WERI-Rb-1 (cell line): ENCODE results near the gene CDKN2B-AS1.

Experiments used
- DNase-seq: peaks from one replicate; pipeline ENCODE4 v3.0.0-alpha.2; 2020
- H3K27ac ChIP-seq: fragments of 250-450 bp; sonication (Bioruptor Pico); 2 replicates; pipeline ENCODE4 v1.5.1; 2020; ENCODE audit warnings: mild to moderate bottlenecking, moderate library complexity
- H3K27me3 ChIP-seq: fragments of 250-450 bp; sonication (Bioruptor Pico); 2 replicates; pipeline ENCODE4 v1.5.1; 2021; ENCODE audit warnings: mild to moderate bottlenecking, low read depth, moderate library complexity; ENCODE audit not compliant: insufficient read depth, severe bottlenecking
- H3K36me3 ChIP-seq: fragments of 250-450 bp; sonication (Bioruptor Pico); 2 replicates; pipeline ENCODE4 v1.5.1; 2020; ENCODE audit warnings: mild to moderate bottlenecking, moderate library complexity
- H3K4me3 ChIP-seq: 2 replicates; pipeline ENCODE4 v1.5.1; 2011; ENCODE audit warnings: low read depth, mild to moderate bottlenecking, control low read depth, low read length
- H3K9me3 ChIP-seq: fragments of 250-450 bp; sonication (Bioruptor Pico); 2 replicates; pipeline ENCODE4 v1.5.1; 2021; ENCODE audit warnings: mild to moderate bottlenecking, moderate library complexity; ENCODE audit not compliant: severe bottlenecking
- TF ChIP-seq, protein P1 (sequence below): IDR thresholded peaks from 2 replicates; pipeline ENCODE4 v1.5.1; 2011; ENCODE audit warnings: low read depth, mild to moderate bottlenecking, control low read depth, inconsistent platforms, low read length

CDKN2B-AS1 gene

GRCh38 chr9:22141908-22142307, 147.3 kb downstream of the CDKN2B-AS1 start:
- H3K9me3 ChIP-seq = no peaks in the 10 kb centered on the region
- H3K4me3 ChIP-seq = no peak overlapping the region
- H3K27me3 ChIP-seq = no peaks in the 10 kb centered on the region
- no peak for DNase-seq
- TF ChIP-seq, protein P1, sequence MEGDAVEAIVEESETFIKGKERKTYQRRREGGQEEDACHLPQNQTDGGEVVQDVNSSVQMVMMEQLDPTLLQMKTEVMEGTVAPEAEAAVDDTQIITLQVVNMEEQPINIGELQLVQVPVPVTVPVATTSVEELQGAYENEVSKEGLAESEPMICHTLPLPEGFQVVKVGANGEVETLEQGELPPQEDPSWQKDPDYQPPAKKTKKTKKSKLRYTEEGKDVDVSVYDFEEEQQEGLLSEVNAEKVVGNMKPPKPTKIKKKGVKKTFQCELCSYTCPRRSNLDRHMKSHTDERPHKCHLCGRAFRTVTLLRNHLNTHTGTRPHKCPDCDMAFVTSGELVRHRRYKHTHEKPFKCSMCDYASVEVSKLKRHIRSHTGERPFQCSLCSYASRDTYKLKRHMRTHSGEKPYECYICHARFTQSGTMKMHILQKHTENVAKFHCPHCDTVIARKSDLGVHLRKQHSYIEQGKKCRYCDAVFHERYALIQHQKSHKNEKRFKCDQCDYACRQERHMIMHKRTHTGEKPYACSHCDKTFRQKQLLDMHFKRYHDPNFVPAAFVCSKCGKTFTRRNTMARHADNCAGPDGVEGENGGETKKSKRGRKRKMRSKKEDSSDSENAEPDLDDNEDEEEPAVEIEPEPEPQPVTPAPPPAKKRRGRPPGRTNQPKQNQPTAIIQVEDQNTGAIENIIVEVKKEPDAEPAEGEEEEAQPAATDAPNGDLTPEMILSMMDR = no peak
- no peak overlapping the region for H3K27ac ChIP-seq
- no peaks in the 10 kb centered on the region for H3K36me3 ChIP-seq

DNA sequence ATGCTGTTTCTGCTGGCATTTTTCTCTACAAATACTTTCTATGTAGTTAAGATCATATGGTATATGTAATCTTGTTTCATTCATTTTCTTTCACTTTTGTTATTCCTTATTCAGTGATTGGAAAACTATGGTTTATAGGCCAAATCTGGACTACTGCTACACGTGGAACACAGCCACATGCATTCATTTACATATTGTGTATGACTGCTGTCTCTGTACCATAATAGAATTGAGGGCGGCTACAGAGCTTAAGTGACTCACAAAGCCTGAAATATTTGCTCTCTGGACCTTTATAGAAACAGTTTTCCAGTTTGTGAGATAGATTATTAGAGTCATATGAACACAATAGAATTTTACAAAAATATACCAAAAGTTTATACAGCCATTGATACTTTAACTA, 148.1 kb downstream of the CDKN2B-AS1 start:
- TF ChIP-seq, protein P1 = no peak
- DNase-seq = no peak

DNA sequence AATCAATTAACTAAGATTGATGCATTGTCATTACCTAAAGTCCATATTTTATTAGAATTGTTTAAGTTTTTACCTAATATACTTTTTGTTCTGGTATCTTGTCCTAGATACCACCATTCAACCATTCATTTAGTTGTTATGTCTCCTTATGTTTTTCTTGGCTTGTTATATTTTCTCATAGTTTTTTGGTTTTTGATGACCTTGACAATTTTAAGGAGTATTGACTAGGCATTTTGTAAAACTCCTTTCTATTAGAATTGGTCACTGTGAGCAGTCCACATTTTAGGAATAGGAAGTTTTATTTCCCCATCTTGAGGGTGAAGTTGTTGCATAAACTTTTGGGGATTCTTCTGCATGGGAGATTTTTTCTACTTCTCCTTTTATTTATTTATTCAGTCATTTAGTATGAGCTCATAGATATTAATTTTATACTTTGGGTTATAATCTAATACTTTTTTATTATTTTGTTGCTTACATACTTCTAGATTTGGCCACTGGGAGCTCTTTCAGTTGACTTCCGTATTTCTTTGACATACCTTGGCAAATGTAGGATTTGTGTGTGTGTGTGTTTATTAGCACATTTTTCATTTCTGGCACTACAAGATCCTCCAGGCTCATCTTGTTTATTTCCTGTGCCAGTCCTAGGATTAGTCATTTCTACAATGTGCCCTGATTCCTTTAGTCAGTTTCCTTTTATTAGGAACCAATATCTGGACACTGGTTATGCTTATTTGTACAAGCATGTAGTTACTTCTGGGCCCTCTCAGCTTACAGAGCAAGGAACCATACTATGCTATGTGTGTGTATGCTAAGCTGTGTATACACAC, 149.4 kb downstream of the CDKN2B-AS1 start:
- Histone ChIP-seq H3K36me3 (no peaks in the 10 kb centered on the region), H3K9me3 (no peaks in the 10 kb centered on the region), H3K27ac (no peak overlapping the region), H3K27me3 (no peaks in the 10 kb centered on the region), H3K4me3 (no peak overlapping the region)
- no peak for DNase-seq
- TF ChIP-seq, protein P1 = no peak

More for the DNA sequence above, 148.1 kb downstream of the CDKN2B-AS1 start:
- H3K4me3 ChIP-seq = no peak overlapping the region
- no peaks in the 10 kb centered on the region for H3K9me3 ChIP-seq
- no peak overlapping the region for H3K27ac ChIP-seq
- no peaks in the 10 kb centered on the region for H3K36me3 ChIP-seq
- no peaks in the 10 kb centered on the region for H3K27me3 ChIP-seq

- DNase-seq = no peak
- Histone ChIP-seq H3K9me3 (no peaks in the 10 kb centered on the region), H3K27ac (no peak overlapping the region), H3K4me3 (no peak overlapping the region), H3K27me3 (no peaks in the 10 kb centered on the region), H3K36me3 (no peaks in the 10 kb centered on the region)
- TF ChIP-seq, protein P1 = no peak
These were observed 152.0 kb downstream of the CDKN2B-AS1 start for GRCh38 chr9:22146604-22147003.

DNA sequence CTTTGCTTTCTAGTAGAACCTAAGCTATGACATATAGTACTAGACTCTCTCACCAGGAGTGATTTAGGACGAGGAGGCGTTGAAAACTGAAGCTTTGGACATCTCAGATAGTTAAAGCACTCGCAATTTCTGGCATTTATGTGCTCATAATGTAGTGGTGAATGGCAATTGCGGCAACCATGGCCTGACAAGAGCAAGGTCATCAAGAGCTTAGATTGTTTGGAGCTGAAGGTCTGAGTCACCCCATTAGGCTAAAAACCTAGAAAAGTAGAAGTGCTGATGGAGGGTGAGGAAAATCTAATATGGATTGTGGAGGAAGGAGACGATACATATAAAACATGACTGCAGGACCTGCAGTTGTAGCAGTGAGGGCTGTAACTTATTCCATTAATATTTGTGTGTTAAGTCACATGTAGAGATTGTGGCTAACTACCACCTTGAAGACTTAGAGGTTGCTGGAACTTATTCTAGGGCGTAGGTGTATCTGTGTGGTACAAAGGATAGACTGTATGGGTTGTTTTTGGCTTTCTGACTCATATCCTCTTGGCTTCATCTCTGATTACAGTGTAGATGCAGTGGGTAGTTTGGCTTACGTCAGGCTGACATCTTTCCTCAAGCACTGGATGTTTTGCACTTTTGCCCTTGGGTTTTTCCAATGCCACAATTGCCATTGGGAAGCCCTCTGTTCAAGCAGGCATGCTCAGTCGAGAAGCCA, 153.4 kb downstream of the CDKN2B-AS1 start:
- H3K36me3 ChIP-seq = no peaks in the 10 kb centered on the region
- TF ChIP-seq, protein P1 = no peak
- DNase-seq = no peak

More for the DNA sequence above, 153.4 kb downstream of the CDKN2B-AS1 start:
- H3K27me3 ChIP-seq = no peaks in the 10 kb centered on the region
- H3K27ac ChIP-seq = no peak overlapping the region
- no peak overlapping the region for H3K4me3 ChIP-seq
- no peaks in the 10 kb centered on the region for H3K9me3 ChIP-seq
